Trophoblast cell (in vitro differentiated cells and primary cell): ENCODE measurements around the gene SGMS1.

Experiments used
- DNase-seq, 2 donors: peaks; one replicate each; pipeline ENCODE4 v3.0.0-alpha.2; 2016
- H2AFZ ChIP-seq: 2 replicates; pipeline ENCODE4 v1.6.1; 2013; ENCODE audit warnings: low read length, moderate library complexity, mild to moderate bottlenecking; ENCODE audit not compliant: insufficient read depth, poor library complexity
- H2AK5ac ChIP-seq: 2 replicates; pipeline ENCODE4 v1.6.1; 2013; ENCODE audit warnings: mild to moderate bottlenecking, low read length
- H2BK120ac ChIP-seq: 2 replicates; pipeline ENCODE4 v1.6.1; 2013; ENCODE audit warnings: low read length, mild to moderate bottlenecking, moderate library complexity; ENCODE audit not compliant: insufficient read depth, poor library complexity
- H2BK12ac ChIP-seq: 2 replicates; pipeline ENCODE4 v1.6.1; 2013; ENCODE audit warnings: mild to moderate bottlenecking, low read length, moderate library complexity
- H2BK5ac ChIP-seq: 2 replicates; pipeline ENCODE4 v1.6.1; 2013; ENCODE audit warnings: low read length, low read depth, moderate library complexity, mild to moderate bottlenecking; ENCODE audit not compliant: poor library complexity
- H3K14ac ChIP-seq: 2 replicates; pipeline ENCODE4 v1.6.1; 2013; ENCODE audit warnings: mild to moderate bottlenecking, low read length
- H3K18ac ChIP-seq: 2 replicates; pipeline ENCODE4 v1.6.1; 2013; ENCODE audit warnings: mild to moderate bottlenecking, low read length
- H3K23ac ChIP-seq: 2 replicates; pipeline ENCODE4 v1.6.1; 2013; ENCODE audit warnings: low read length
- H3K27ac ChIP-seq: 2 replicates; pipeline ENCODE4 v1.5.1; 2013; ENCODE audit warnings: low read depth, mild to moderate bottlenecking, inconsistent platforms, low read length, moderate library complexity
- H3K27me3 ChIP-seq: 2 replicates; pipeline ENCODE4 v1.6.1; 2013; ENCODE audit warnings: inconsistent platforms, mild to moderate bottlenecking, low read length, moderate library complexity; ENCODE audit not compliant: insufficient read depth
- H3K36me3 ChIP-seq, 2 experiments: 1 replicate in 1 of 2; 2 replicates in 1 of 2; pipeline ENCODE4 v1.6.1; 2013; ENCODE audit warnings: low read length in 2 of 2, mild to moderate bottlenecking in 2 of 2, moderate library complexity in 1 of 2; ENCODE audit not compliant: insufficient read depth in 2 of 2, control insufficient read depth in 1 of 2
- H3K4ac ChIP-seq: 2 replicates; pipeline ENCODE4 v1.6.1; 2013; ENCODE audit warnings: low read depth, mild to moderate bottlenecking, low read length, moderate library complexity
- H3K4me1 ChIP-seq, 2 experiments: 1 replicate in 1 of 2; 2 replicates in 1 of 2; pipeline ENCODE4 v1.6.1; 2013; ENCODE audit warnings: low read length in 2 of 2, mild to moderate bottlenecking in 2 of 2, moderate library complexity in 1 of 2; ENCODE audit not compliant: insufficient read depth in 2 of 2, control insufficient read depth in 1 of 2
- H3K4me2 ChIP-seq: 2 replicates; pipeline ENCODE4 v1.6.1; 2013; ENCODE audit warnings: inconsistent platforms, mild to moderate bottlenecking, low read length, moderate library complexity
- H3K4me3 ChIP-seq: 2 replicates; pipeline ENCODE4 v1.5.1; 2013; ENCODE audit warnings: mild to moderate bottlenecking, low read depth, low read length, inconsistent platforms
- H3K79me1 ChIP-seq: one replicate; pipeline ENCODE4 v1.6.1; 2013; ENCODE audit warnings: low read length
- H3K79me2 ChIP-seq: 2 replicates; pipeline ENCODE4 v1.6.1; 2013; ENCODE audit warnings: low read length, mild to moderate bottlenecking; ENCODE audit not compliant: control insufficient read depth, insufficient read depth, poor library complexity
- H3K9ac ChIP-seq: 2 replicates; pipeline ENCODE4 v1.6.1; 2013; ENCODE audit warnings: mild to moderate bottlenecking, low read length
- H3K9me3 ChIP-seq: 2 replicates; pipeline ENCODE4 v1.6.1; 2013; ENCODE audit warnings: low read depth, mild to moderate bottlenecking, control low read depth, inconsistent platforms, low read length; ENCODE audit not compliant: insufficient read depth
- H4K12ac ChIP-seq: 2 replicates; pipeline ENCODE4 v1.6.1; 2013; ENCODE audit warnings: low read depth, mild to moderate bottlenecking, low read length, moderate library complexity
- H4K8ac ChIP-seq: 2 replicates; pipeline ENCODE4 v1.6.1; 2013; ENCODE audit warnings: low read depth, mild to moderate bottlenecking, low read length, moderate library complexity
- H4K91ac ChIP-seq: one replicate; pipeline ENCODE4 v1.6.1; 2013; ENCODE audit warnings: low read depth, mild to moderate bottlenecking, low read length, moderate library complexity
- WGBS: extraction: QIAGEN DNeasy Blood & Tissue Kit; methylation state at CpG from one replicate; pipeline ENCODE4 v1.1.7; 2013; ENCODE audit warnings: missing lambda C conversion rate; ENCODE audit not compliant: insufficient read length, insufficient coverage; ENCODE audit errors: extremely low coverage; 5-methylcytosine and 5-hydroxymethylcytosine counted together

Gene SGMS1

DNA sequence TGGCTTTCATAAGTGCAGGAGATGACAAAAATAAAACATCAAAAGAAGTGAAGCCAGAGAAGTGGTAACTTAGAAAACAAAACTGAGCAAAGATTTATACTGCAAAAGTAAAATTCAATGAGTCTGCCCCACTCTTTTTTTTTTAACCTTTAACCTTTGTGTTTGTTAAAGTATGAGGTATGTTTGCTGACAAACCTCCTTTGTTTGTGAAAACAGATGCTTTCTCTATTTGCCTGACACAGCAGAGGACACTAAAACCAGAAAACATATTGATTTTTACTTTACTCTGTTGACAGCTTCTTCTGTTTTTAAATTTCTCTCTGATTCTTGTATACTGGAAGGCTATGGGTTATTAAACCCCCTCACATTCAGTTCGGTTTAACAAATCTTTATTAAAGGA is 57.6 kb downstream of the SGMS1 start:
- no peak overlapping the region for H3K23ac ChIP-seq
- peaks cover 3% of the 10 kb centered on the region for H3K79me1 ChIP-seq
- no CpG with 5 or more reads among the region's 1 CpG for WGBS

GRCh38 chr10:50565301-50566083 is 58.3 kb downstream of the SGMS1 start:
- Histone ChIP-seq H3K4me3 (no peak overlapping the region), H2BK12ac (peak overlapping the region; percentile 88), H3K27ac (no peak overlapping the region), H2AFZ (no peak overlapping the region), H3K18ac (peak overlapping the region; percentile 60), H3K23ac (no peak overlapping the region), H2BK120ac (no peak overlapping the region), H3K27me3 (no peaks in the 10 kb centered on the region), H2AK5ac (peak overlapping the region; percentile 98), H2BK5ac (no peak overlapping the region), H3K4me2 (no peak overlapping the region), H3K79me1 (peaks cover 3% of the 10 kb centered on the region), H3K9me3 (no peaks in the 10 kb centered on the region), H4K8ac (no peak overlapping the region), H4K12ac (no peak overlapping the region), H3K9ac (no peak overlapping the region), H4K91ac (no peak overlapping the region), H3K36me3 (no peaks in the 10 kb centered on the region), H3K14ac (no peak overlapping the region), H3K4me1 (peaks cover 8 to 11% of the 10 kb centered on the region in 2 experiments), H3K4ac (no peak overlapping the region), H3K79me2 (no peaks in the 10 kb centered on the region)
- WGBS = no CpG with 5 or more reads among the region's 9 CpGs
- no peak for DNase-seq

More for the DNA sequence above, 57.6 kb downstream of the SGMS1 start:
- H4K91ac ChIP-seq = no peak overlapping the region
- H3K27me3 ChIP-seq = no peaks in the 10 kb centered on the region
- H2AK5ac ChIP-seq = no peak overlapping the region
- no peak overlapping the region for H3K27ac ChIP-seq
- no peak for DNase-seq
- H3K36me3 ChIP-seq = no peaks in the 10 kb centered on the region
- H3K9ac ChIP-seq = no peak overlapping the region
- no peak overlapping the region for H3K18ac ChIP-seq
- no peak overlapping the region for H3K14ac ChIP-seq
- H4K12ac ChIP-seq = no peak overlapping the region
- H2BK12ac ChIP-seq = no peak overlapping the region
- H3K4me2 ChIP-seq = no peak overlapping the region
- H4K8ac ChIP-seq = no peak overlapping the region
- no peaks in the 10 kb centered on the region for H3K79me2 ChIP-seq
- H2AFZ ChIP-seq = no peak overlapping the region
- H2BK120ac ChIP-seq = no peak overlapping the region
- no peak overlapping the region for H2BK5ac ChIP-seq
- no peak overlapping the region for H3K4ac ChIP-seq
- peaks cover 8 to 11% of the 10 kb centered on the region in 2 experiments for H3K4me1 ChIP-seq
- H3K9me3 ChIP-seq = no peaks in the 10 kb centered on the region
- no peak overlapping the region for H3K4me3 ChIP-seq

DNA sequence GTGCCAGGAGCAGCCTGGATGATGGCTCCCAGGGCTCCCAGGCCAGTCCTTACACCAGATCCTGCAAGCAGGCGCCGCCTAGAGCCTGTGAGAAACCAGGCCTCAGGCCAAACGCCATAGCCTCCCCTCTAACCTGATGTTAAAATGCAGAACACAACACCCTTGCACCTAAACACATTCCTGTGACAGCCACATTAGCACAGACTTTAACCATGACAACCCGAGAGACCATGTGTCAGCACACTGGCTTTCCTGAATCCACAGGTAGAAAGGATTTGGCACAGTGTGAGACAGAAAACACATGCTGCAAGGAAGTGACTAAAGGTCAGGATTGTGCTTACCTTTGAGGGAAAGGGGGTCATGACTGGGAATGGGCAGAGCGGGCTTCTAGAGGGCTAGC is 59.9 kb downstream of the SGMS1 start:
- no peak overlapping the region for H3K4ac ChIP-seq
- H3K9ac ChIP-seq = no peak overlapping the region
- H3K4me3 ChIP-seq = no peak overlapping the region
- no peaks in the 10 kb centered on the region for H3K27me3 ChIP-seq
- H3K79me1 ChIP-seq = peaks cover 3% of the 10 kb centered on the region
- H3K14ac ChIP-seq = no peak overlapping the region
- H3K36me3 ChIP-seq = no peaks in the 10 kb centered on the region
- H3K79me2 ChIP-seq = no peaks in the 10 kb centered on the region
- no peaks in the 10 kb centered on the region for H3K9me3 ChIP-seq
- H4K8ac ChIP-seq = no peak overlapping the region
- H3K23ac ChIP-seq = no peak overlapping the region
- H3K4me1 ChIP-seq = peaks cover 9 to 11% of the 10 kb centered on the region in 2 experiments
- WGBS = no CpG with 5 or more reads among the region's 5 CpGs
- peak overlapping the region; percentile 26 for H2BK12ac ChIP-seq
- H4K91ac ChIP-seq = no peak overlapping the region
- no peak for DNase-seq
- no peak overlapping the region for H2AFZ ChIP-seq
- H2AK5ac ChIP-seq = no peak overlapping the region
- H3K27ac ChIP-seq = peak overlapping the region; percentile 7
- H3K18ac ChIP-seq = no peak overlapping the region
- no peak overlapping the region for H2BK5ac ChIP-seq
- H2BK120ac ChIP-seq = no peak overlapping the region
- H4K12ac ChIP-seq = no peak overlapping the region
- H3K4me2 ChIP-seq = no peak overlapping the region

DNA sequence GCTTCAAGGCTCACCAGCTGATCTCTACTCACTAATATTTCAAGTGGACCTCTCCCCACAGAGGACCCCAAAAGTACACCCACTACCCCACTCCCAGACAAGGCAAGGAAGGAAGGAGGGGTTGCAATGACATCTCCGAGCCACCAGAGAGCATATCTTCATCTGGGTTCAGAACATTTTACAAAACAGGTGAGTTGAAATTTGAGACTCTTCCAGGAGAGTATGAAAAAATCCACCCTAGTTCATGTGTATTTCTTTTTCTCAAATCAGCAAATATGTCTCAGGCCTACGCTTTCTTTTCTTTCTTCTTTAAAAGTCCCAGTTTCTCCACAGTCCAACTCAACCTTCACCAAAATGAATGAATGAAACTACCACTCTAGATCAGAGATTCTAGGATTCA is 61.9 kb downstream of the SGMS1 start:
- WGBS = no CpG with 5 or more reads among the region's 2 CpGs
- DNase-seq = peak in 1 of 2 donors; percentile 58

More for the DNA sequence above, 61.9 kb downstream of the SGMS1 start:
- Histone ChIP-seq H2BK120ac (no peak overlapping the region), H3K14ac (no peak overlapping the region), H3K79me2 (no peaks in the 10 kb centered on the region), H2AFZ (no peak overlapping the region), H3K9me3 (no peaks in the 10 kb centered on the region), H3K4me2 (no peak overlapping the region), H3K9ac (no peak overlapping the region), H3K4ac (no peak overlapping the region), H2BK12ac (no peak overlapping the region), H3K23ac (no peak overlapping the region), H3K4me1 (peaks cover 13 to 14% of the 10 kb centered on the region in 2 experiments), H2AK5ac (no peak overlapping the region), H4K91ac (no peak overlapping the region), H3K36me3 (no peaks in the 10 kb centered on the region), H3K79me1 (peaks cover 3% of the 10 kb centered on the region), H2BK5ac (no peak overlapping the region), H4K12ac (no peak overlapping the region), H3K4me3 (no peak overlapping the region), H3K27ac (no peak overlapping the region), H3K27me3 (no peaks in the 10 kb centered on the region), H4K8ac (no peak overlapping the region), H3K18ac (no peak overlapping the region)
